GM12878 (cell line): Measurements from ENCODE around the gene GFRA1. TPM values are rescaled to one million over a fixed set of nuclear protein-coding genes. Genes with fewer than 3 reads are reported as not detected.

Source experiments
- ATAC-seq: fragments of 200-7000 bp; cut with Tn5 transposase; 3 replicates; pipeline ENCODE4 v1.9.1; 2020; ENCODE audit warnings: mild to moderate bottlenecking, moderate library complexity
- BruUV-seq: library from RNA; stranded (reverse); fragments of 400-500 nt; replicated peaks from 2 replicates; lab custom pipeline; 2021; lab: Mats Ljungman, UMichigan
- CTCF ChIA-PET: fragments of 300-600 bp; sonication (Branson Sonifier 250); formaldehyde crosslinking; extraction: SDS; loops from one replicate; lab custom pipeline; 2021; ENCODE audit warnings: inconsistent platforms; lab: Yijun Ruan, JAX
- POLR2A ChIA-PET: fragments of 350-600 bp; formaldehyde crosslinking; extraction: SDS; loops from one replicate; lab custom pipeline; 2021; ENCODE audit warnings: inconsistent platforms; lab: Charles Lee
- RAD21 ChIA-PET: fragments of 300-600 bp; sonication (Branson Sonifier 250); formaldehyde crosslinking; loops from one replicate; lab custom pipeline; 2023; ENCODE audit warnings: antibody characterized with exemption; ENCODE audit not compliant: unreplicated experiment; lab: Charles Lee
- SMC1A ChIA-PET: fragments of 300-600 bp; sonication (Branson Sonifier 250); formaldehyde crosslinking; loops from one replicate; lab custom pipeline; 2023; ENCODE audit not compliant: unreplicated experiment, uncharacterized antibody; lab: Charles Lee
- DNase-seq: peaks from one replicate; pipeline ENCODE4 v3.0.0-alpha.2; 2011; ENCODE audit warnings: low read depth, low spot score
- FAIRE-seq: peaks from 3 replicates; lab custom pipeline; 2011; peaks lifted over from hg19 to GRCh38; lab: Jason Lieb, UNC
- H2AFZ ChIP-seq: 2 replicates; pipeline ENCODE4 v1.6.0; 2011; ENCODE audit warnings: low read depth, low read length, control low read depth; ENCODE audit not compliant: control insufficient read depth
- H3K27ac ChIP-seq: 2 replicates; pipeline ENCODE4 v1.5.1; 2011; ENCODE audit warnings: control low read depth; ENCODE audit not compliant: control insufficient read depth, insufficient read depth
- H3K27me3 ChIP-seq, 2 experiments: replicated peaks in 1 of 2; 2 replicates each; pipeline versions ENCODE4 v1.6.0 to v1.6.1; 2011; ENCODE audit warnings: low read length in 1 of 2; ENCODE audit not compliant: control insufficient read depth in 2 of 2, insufficient read depth in 2 of 2
- H3K36me3 ChIP-seq, 2 experiments: 2 replicates each; pipeline ENCODE4 v1.5.1; 2011; ENCODE audit warnings: low read length in 1 of 2; ENCODE audit not compliant: control insufficient read depth in 2 of 2, insufficient read depth in 2 of 2
- H3K4me1 ChIP-seq: 2 replicates; pipeline ENCODE4 v1.6.1; 2011; ENCODE audit warnings: mild to moderate bottlenecking, low read length, moderate library complexity, mixed read lengths; ENCODE audit not compliant: control insufficient read depth, insufficient read depth
- H3K4me2 ChIP-seq: 2 replicates; pipeline ENCODE4 v1.6.0; 2011; ENCODE audit warnings: control low read depth; ENCODE audit not compliant: control insufficient read depth, insufficient read depth
- H3K4me3 ChIP-seq: fragments of 200-600 bp; sonication (generic); 2 replicates; pipeline ENCODE4 v1.5.1; 2016
- H3K79me2 ChIP-seq: 2 replicates; pipeline ENCODE4 v1.6.0; 2011; ENCODE audit warnings: low read length; ENCODE audit not compliant: control insufficient read depth, insufficient read depth
- H3K9ac ChIP-seq: 2 replicates; pipeline ENCODE4 v1.8.0; 2011; ENCODE audit warnings: low read length, control low read depth, mixed read lengths; ENCODE audit not compliant: control insufficient read depth, insufficient read depth
- H3K9me3 ChIP-seq: replicated peaks from 3 replicates; pipeline ENCODE4 v1.5.1; 2011; ENCODE audit warnings: mild to moderate bottlenecking, low read length; ENCODE audit not compliant: control insufficient read depth, insufficient read depth
- H4K20me1 ChIP-seq: 2 replicates; pipeline ENCODE4 v1.6.0; 2011; ENCODE audit not compliant: control insufficient read depth, insufficient read depth
- ATF7 ChIP-seq: fragments of 450-650 bp; IDR thresholded peaks from 2 replicates; pipeline ENCODE4 v1.6.1; 2016; ENCODE audit warnings: low read depth, mild to moderate bottlenecking
- BHLHE40 ChIP-seq, 2 experiments: fragments of 450-650 bp in 1 of 2; IDR thresholded peaks; 2 replicates each; pipeline ENCODE4 v1.6.1; 2011 to 2017; ENCODE audit warnings: low read depth in 2 of 2, borderline replicate concordance in 1 of 2, improper control_type of control experiment in 1 of 2, low read length in 1 of 2, mild to moderate bottlenecking in 1 of 2
- GATAD2B ChIP-seq: fragments of 450-650 bp; conservative IDR thresholded peaks from 2 replicates; pipeline ENCODE4 v1.6.1; 2017; ENCODE audit warnings: low read depth, mild to moderate bottlenecking, moderate library complexity
- NRF1 ChIP-seq: conservative IDR thresholded peaks from 2 replicates; pipeline ENCODE4 v1.6.1; 2011; ENCODE audit warnings: mild to moderate bottlenecking, low read depth, low read length, improper control_type of control experiment
- RFX5 ChIP-seq: IDR thresholded peaks from 2 replicates; pipeline ENCODE4 v1.6.1; 2011; ENCODE audit warnings: low read depth, low read length, improper control_type of control experiment
- ZNF207 ChIP-seq: fragments of 450-650 bp; IDR thresholded peaks from 2 replicates; pipeline ENCODE4 v1.6.1; 2014; ENCODE audit warnings: antibody characterized with exemption, mild to moderate bottlenecking, borderline replicate concordance
- ZNF384 ChIP-seq: IDR thresholded peaks from 2 replicates; pipeline ENCODE4 v1.6.1; 2012; ENCODE audit warnings: low read depth, mild to moderate bottlenecking, low read length, improper control_type of control experiment, borderline replicate concordance
- WGBS: methylation state at CpG from one replicate; pipeline ENCODE4 v1.1.6; 2016; ENCODE audit warnings: low lambda C conversion rate; ENCODE audit not compliant: insufficient replicate concordance, insufficient coverage; ENCODE audit errors: missing lambda C conversion rate; 5-methylcytosine and 5-hydroxymethylcytosine counted together
- in situ Hi-C: fragments of 300-500 bp; cut with MboI; formaldehyde crosslinking; loops from 9 replicates; pipeline ENCODE4 v1.14.3; 2018; ENCODE audit warnings: mixed read lengths
- intact Hi-C: fragments of 100-400 bp; cut with micrococcal nuclease; formaldehyde crosslinking; loops from one replicate; pipeline ENCODE4 v1.14.2; 2022; ENCODE audit not compliant: unreplicated experiment
- polyA plus RNA-seq, 11 experiments: library from polyadenylated mRNA; depleted of rRNA in 4 of 11; unstranded in 6 of 11; stranded (reverse) in 5 of 11; fragments of >200 nt; fragmentation: Nextera tagmentation in 4 of 11; fragmentation: Illumina TruSeq in 1 of 11; extraction: Ambion mirVana in 4 of 11; extraction: Trizol in 1 of 11; gene quantifications; 1 replicate in 1 of 11; 2 replicates in 10 of 11; pipeline versions ENCODE4 v1.2.1 to v1.2.3, GENCODE V29; 2011 to 2016; ENCODE audit warnings: inconsistent platforms in 2 of 11, missing spikeins in 2 of 11, low read depth in 1 of 11
- total RNA-seq, 4 experiments: library from RNA; depleted of rRNA in 3 of 4; stranded (reverse); fragments of >200 nt in 3 of 4; fragmentation: Illumina TruSeq in 1 of 4; extraction: Trizol in 1 of 4; gene quantifications; 2 replicates each; pipeline versions ENCODE4 v1.2.1 to v1.2.3, GENCODE V29; 2013 to 2021
- TF ChIP-seq, protein P1 (sequence below): fragments of 450-650 bp; IDR thresholded peaks from 2 replicates; pipeline ENCODE4 v1.6.1; 2016; ENCODE audit warnings: mild to moderate bottlenecking
- TF ChIP-seq, protein P2 (sequence below): fragments of 450-650 bp; IDR thresholded peaks from 2 replicates; pipeline ENCODE4 v1.6.1; 2017; ENCODE audit warnings: mild to moderate bottlenecking, moderate library complexity

The GFRA1 gene
- total and polyA plus RNA-seq, 10 of the 15 experiments (the other 5 are each of a cell fraction or from before 2014, with no cell fraction given), result 0.05 to 0.19 TPM; not detected in 8

DNA sequence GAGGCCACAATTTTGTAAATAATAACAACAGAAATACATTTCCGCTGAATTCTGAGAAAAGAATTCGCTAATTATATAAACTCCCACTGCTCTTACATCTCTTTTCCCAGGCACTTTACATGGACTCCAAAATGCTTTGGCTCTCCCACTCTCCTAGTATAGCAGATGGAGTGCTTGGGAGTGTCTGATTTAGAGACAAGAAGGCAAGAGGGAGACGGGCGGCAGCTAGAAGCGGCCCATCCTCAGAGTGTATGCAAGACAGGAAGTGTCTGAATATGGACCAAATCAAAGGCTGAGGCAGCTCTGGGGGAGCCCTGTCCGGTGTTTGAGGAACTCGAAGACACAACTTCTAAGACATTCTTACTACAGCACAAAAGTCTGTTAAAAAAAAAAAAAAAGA is 212.1 kb downstream of the GFRA1 start:
- Histone ChIP-seq H3K4me2 (no peak overlapping the region), H3K79me2 (no peaks in the 10 kb centered on the region), H4K20me1 (no peaks in the 10 kb centered on the region), H3K27ac (no peak overlapping the region), H3K36me3 (no peaks in the 10 kb centered on the region), H3K9ac (no peak overlapping the region), H3K27me3 (no peaks in the 10 kb centered on the region), H3K4me1 (no peaks in the 10 kb centered on the region), H2AFZ (no peak overlapping the region), H3K4me3 (no peak overlapping the region), H3K9me3 (no peaks in the 10 kb centered on the region)
- ChIA-PET SMC1A (no interaction called here), RAD21 (no interaction called here), POLR2A (no interaction called here), CTCF (interaction anchor here (0.7 kb wide), 1 partner anchor 823 kb away, joined by 3 read pairs; no protein-coding TSS in a partner anchor)
- 21% methylated on average over 6 of the region's 7 CpGs for WGBS
- TF ChIP-seq, protein P1, sequence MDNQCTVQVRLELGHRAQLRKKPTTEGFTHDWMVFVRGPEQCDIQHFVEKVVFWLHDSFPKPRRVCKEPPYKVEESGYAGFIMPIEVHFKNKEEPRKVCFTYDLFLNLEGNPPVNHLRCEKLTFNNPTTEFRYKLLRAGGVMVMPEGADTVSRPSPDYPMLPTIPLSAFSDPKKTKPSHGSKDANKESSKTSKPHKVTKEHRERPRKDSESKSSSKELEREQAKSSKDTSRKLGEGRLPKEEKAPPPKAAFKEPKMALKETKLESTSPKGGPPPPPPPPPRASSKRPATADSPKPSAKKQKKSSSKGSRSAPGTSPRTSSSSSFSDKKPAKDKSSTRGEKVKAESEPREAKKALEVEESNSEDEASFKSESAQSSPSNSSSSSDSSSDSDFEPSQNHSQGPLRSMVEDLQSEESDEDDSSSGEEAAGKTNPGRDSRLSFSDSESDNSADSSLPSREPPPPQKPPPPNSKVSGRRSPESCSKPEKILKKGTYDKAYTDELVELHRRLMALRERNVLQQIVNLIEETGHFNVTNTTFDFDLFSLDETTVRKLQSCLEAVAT, result no peak
- TF ChIP-seq ZNF207 (no peak), ZNF384 (no peak), GATAD2B (no peak)
- no TSS peak for BruUV-seq
- in situ Hi-C loops, result no loop called here
- intact Hi-C loops, result no loop called here
- no peak for ATAC-seq
- no peak for DNase-seq
- no peak for FAIRE-seq

DNA sequence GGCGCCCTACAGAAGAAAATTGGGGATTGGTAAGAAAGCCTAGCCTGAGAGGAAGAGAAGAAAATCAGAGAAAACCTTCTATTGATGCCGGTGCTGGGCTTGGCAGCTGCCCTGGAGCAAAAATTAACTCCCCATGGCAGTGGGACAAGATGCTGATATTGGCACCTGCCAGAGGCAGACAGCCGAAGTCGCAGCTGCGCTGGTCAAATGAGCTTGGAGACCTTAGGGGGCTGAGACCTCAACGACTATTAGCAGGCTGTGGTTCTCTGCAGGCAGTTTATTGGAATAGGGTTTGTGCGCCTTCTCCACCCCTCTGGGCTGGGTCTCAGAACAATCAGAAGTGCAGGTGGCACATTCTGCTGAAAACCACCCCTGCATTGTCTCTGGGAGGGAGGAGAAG is 213.7 kb downstream of the GFRA1 start:
- H4K20me1 ChIP-seq, result no peaks in the 10 kb centered on the region
- H3K27ac ChIP-seq, result no peak overlapping the region
- DNase-seq (no peak), FAIRE-seq (no peak), ATAC-seq (no peak)
- no peak overlapping the region for H3K4me2 ChIP-seq
- RAD21 ChIA-PET, result no interaction called here
- no peaks in the 10 kb centered on the region for H3K9me3 ChIP-seq
- CTCF ChIA-PET, result interaction anchor here (0.5 kb wide), 1 partner anchor 84 kb away, joined by 5 read pairs; no protein-coding TSS in a partner anchor
- intact Hi-C loops (no loop called here), in situ Hi-C loops (no loop called here)
- SMC1A ChIA-PET, result no interaction called here
- no peaks in the 10 kb centered on the region for H3K36me3 ChIP-seq
- BruUV-seq, result no TSS peak
- H3K79me2 ChIP-seq, result no peaks in the 10 kb centered on the region
- 23% methylated on average over 7 of the region's 7 CpGs for WGBS
- no peak overlapping the region for H2AFZ ChIP-seq
- H3K4me3 ChIP-seq, result no peak overlapping the region
- no peak for TF ChIP-seq BHLHE40 (IDR thresholded peaks at IDR 0.05; ENCODE audit: borderline replicate concordance in 1 of 2, low read depth in 2 of 2, low read length in 1 of 2)
- TF ChIP-seq, protein P2, sequence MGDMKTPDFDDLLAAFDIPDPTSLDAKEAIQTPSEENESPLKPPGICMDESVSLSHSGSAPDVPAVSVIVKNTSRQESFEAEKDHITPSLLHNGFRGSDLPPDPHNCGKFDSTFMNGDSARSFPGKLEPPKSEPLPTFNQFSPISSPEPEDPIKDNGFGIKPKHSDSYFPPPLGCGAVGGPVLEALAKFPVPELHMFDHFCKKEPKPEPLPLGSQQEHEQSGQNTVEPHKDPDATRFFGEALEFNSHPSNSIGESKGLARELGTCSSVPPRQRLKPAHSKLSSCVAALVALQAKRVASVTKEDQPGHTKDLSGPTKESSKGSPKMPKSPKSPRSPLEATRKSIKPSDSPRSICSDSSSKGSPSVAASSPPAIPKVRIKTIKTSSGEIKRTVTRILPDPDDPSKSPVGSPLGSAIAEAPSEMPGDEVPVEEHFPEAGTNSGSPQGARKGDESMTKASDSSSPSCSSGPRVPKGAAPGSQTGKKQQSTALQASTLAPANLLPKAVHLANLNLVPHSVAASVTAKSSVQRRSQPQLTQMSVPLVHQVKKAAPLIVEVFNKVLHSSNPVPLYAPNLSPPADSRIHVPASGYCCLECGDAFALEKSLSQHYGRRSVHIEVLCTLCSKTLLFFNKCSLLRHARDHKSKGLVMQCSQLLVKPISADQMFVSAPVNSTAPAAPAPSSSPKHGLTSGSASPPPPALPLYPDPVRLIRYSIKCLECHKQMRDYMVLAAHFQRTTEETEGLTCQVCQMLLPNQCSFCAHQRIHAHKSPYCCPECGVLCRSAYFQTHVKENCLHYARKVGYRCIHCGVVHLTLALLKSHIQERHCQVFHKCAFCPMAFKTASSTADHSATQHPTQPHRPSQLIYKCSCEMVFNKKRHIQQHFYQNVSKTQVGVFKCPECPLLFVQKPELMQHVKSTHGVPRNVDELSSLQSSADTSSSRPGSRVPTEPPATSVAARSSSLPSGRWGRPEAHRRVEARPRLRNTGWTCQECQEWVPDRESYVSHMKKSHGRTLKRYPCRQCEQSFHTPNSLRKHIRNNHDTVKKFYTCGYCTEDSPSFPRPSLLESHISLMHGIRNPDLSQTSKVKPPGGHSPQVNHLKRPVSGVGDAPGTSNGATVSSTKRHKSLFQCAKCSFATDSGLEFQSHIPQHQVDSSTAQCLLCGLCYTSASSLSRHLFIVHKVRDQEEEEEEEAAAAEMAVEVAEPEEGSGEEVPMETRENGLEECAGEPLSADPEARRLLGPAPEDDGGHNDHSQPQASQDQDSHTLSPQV, result no peak
- TF ChIP-seq NRF1, result no peak
- no peak for TF ChIP-seq ATF7
- TF ChIP-seq RFX5, result no peak
- no peaks in the 10 kb centered on the region for H3K27me3 ChIP-seq
- no peak overlapping the region for H3K9ac ChIP-seq
- H3K4me1 ChIP-seq, result no peaks in the 10 kb centered on the region
- POLR2A ChIA-PET, result no interaction called here
